Heart right ventricle (tissue), 16 donors: ENCODE results near the gene PTHLH. TPM values are rescaled to one million over a fixed set of nuclear protein-coding genes. Genes with fewer than 3 reads are reported as not detected.

Source experiments
- ATAC-seq, 8 donors: fragments of 200-7000 bp; cut with Tn5 transposase; one replicate each; pipeline ENCODE4 v1.9.1; 2020; ENCODE audit warnings: mild to moderate bottlenecking in 8 of 8, moderate library complexity in 8 of 8, moderate number of reproducible peaks in 1 of 8
- DNase-seq, 2 donors: peaks; one replicate each; pipeline ENCODE4 v3.0.0-alpha.2; 2020
- H3K27ac ChIP-seq, 10 donors: fragments of 200-600 bp; sonication (generic) in 2 of 10; one replicate each; pipeline versions ENCODE4 v1.5.0 to v1.8.0; 2020 to 2022; ENCODE audit warnings: mild to moderate bottlenecking in 3 of 10
- H3K27me3 ChIP-seq, 7 donors: fragments of 200-600 bp; one replicate each; pipeline ENCODE4 v1.8.0; 2021 to 2022; ENCODE audit warnings: mild to moderate bottlenecking in 2 of 7
- H3K36me3 ChIP-seq, 9 donors: fragments of 200-600 bp; sonication (generic) in 1 of 9; one replicate each; pipeline versions ENCODE4 v1.5.0 to v1.8.0; 2020 to 2022; ENCODE audit warnings: mild to moderate bottlenecking in 2 of 9
- H3K4me1 ChIP-seq, 9 donors: fragments of 200-600 bp; sonication (generic) in 1 of 9; one replicate each; pipeline versions ENCODE4 v1.5.0 to v1.8.0; 2020 to 2022; ENCODE audit warnings: mild to moderate bottlenecking in 4 of 9
- H3K4me3 ChIP-seq, 10 donors: fragments of 200-600 bp; sonication (generic) in 2 of 10; one replicate each; pipeline versions ENCODE4 v1.5.0 to v1.8.0; 2020 to 2022; ENCODE audit warnings: mild to moderate bottlenecking in 7 of 10, moderate library complexity in 2 of 10
- H3K9me3 ChIP-seq, 11 donors: fragments of 200-600 bp in 10 of 11; sonication (generic) in 2 of 11; one replicate each; pipeline versions ENCODE4 v1.5.0 to v1.8.0; 2013 to 2022; ENCODE audit warnings: mild to moderate bottlenecking in 2 of 11, control low read depth in 1 of 11, moderate library complexity in 1 of 11
- CTCF ChIP-seq, 9 donors: fragments of 200-600 bp; sonication (generic) in 2 of 9; IDR thresholded peaks; one replicate each; pipeline versions ENCODE4 v1.5.0 to v1.8.0; 2021 to 2022; ENCODE audit warnings: antibody characterized with exemption in 9 of 9, mild to moderate bottlenecking in 5 of 9, moderate library complexity in 1 of 9
- WGBS, 2 donors: extraction: QIAGEN DNeasy Blood & Tissue Kit; methylation state at CpG; one replicate each; pipeline ENCODE4 v1.1.7; 2013; ENCODE audit warnings: inconsistent platforms in 1 of 2; 5-methylcytosine and 5-hydroxymethylcytosine counted together
- intact Hi-C, 10 donors: fragments of 100-400 bp; cut with DNase I; formaldehyde crosslinking; loops; one replicate each; pipeline versions ENCODE4 v1.11.1 to v1.14.2; 2022
- polyA plus RNA-seq, 2 donors: library from polyadenylated mRNA; stranded (reverse); fragments of 200-250 nt; gene quantifications; one replicate each; pipeline ENCODE4 v1.2.3, GENCODE V29; 2013
- total RNA-seq, 10 donors: library from RNA; stranded (reverse); fragmentation: NEBNext Ultra II Directional in 3 of 10; extraction: Animal tissue kit (Norgen Biotek cat#: 25700) in 3 of 10; gene quantifications; one replicate each; pipeline versions ENCODE4 v1.2.1 to v1.2.4, GENCODE V29; 2021 to 2023
- donor health status: Arrhythmogenic right ventricular cardiomyopathy.
- donor health status: ischemic (EF 13 %, LVEDD 7.1; RV severe dilation, severe dysfunction).
- donor health status: healthy with polysubstance abuse.
- donor health status: DM: no; HTN: yes; CAD: no.
- donor health status: DM: no; HTN: no; CAD: no.
- donor health status: ischemic (EF 25% LVEDD 6.9; RV normal size, moderate dysfunction).
- donor health status: ischemic (EF 25% LVEDD 5.7; RV mildly dilated, moderate dysfunction).
- donor health status: healthy.
- donor health status: DM: yes; HTN: yes; CAD: no.
- donor health status: Ischemic cardiomyopathy.
- donor health status: ischemic (EF 35%, LVEDD 5.7; RV mildly dilated, moderate dysfunction).
- donor health status: nonischemic (EF 11% LVEDD 7.7; RV severe dilation, severe dysfunction).
- donor health status: DM: yes; HTN: yes; CAD: no.
- donor health status: PGD.
- donor health status: ischemic (EF 29% LVEDD 5.4; RV normal size, mild dysfunction).
- donor health status: nonischemic (EF 23%, LVEDD 6.1; RV moderate dilation, normal function).

Gene PTHLH
- total and polyA plus RNA-seq, 12 donors = 0.21 to 9.4 (median 1.3) TPM; not detected in 2

- H3K27ac ChIP-seq = no peak overlapping the region
- intact Hi-C loops = loop anchor here in 1 of 10 donors (10.0 kb wide), 1 partner anchor 209 kb away; no protein-coding TSS in a partner anchor
- 0 to 42% methylated on average over 1 of the region's 1 CpG for WGBS, 2 donors
- TF ChIP-seq CTCF (IDR thresholded peaks at IDR 0.05) = no peak
- H3K9me3 ChIP-seq = no peaks in the 10 kb centered on the region
- no peaks in the 10 kb centered on the region for H3K36me3 ChIP-seq
- peaks cover 0 to 87% (median 63%) of the 10 kb centered on the region in 7 donors for H3K27me3 ChIP-seq
- H3K4me1 ChIP-seq = peaks cover 0 to 30% (median 16%) of the 10 kb centered on the region in 9 donors
- no peak for DNase-seq
- no peak overlapping the region for H3K4me3 ChIP-seq
- no peak for ATAC-seq
These were observed 7.1 kb downstream of the PTHLH start for GRCh38 chr12:27965411-27965810.

GRCh38 chr12:27964123-27964522 lies 8.4 kb downstream of the PTHLH start:
- WGBS, 2 donors = 61 to 68% methylated on average over 4 of the region's 4 CpGs

GRCh38 chr12:27960821-27961220 lies 11.7 kb downstream of the PTHLH start:
- Histone ChIP-seq H3K36me3 (no peaks in the 10 kb centered on the region), H3K9me3 (no peaks in the 10 kb centered on the region), H3K27ac (no peak overlapping the region), H3K27me3 (peaks cover 0 to 42% (median 21%) of the 10 kb centered on the region in 7 donors), H3K4me3 (no peak overlapping the region), H3K4me1 (no peaks in the 10 kb centered on the region)
- no peak for TF ChIP-seq CTCF (IDR thresholded peaks at IDR 0.05)
- DNase-seq (no peak), ATAC-seq (no peak)
- 86 to 88% methylated on average over 3 of the region's 3 CpGs for WGBS, 2 donors
- intact Hi-C loops = loop anchor here in 1 of 10 donors (10.0 kb wide), 1 partner anchor 214 kb away; no protein-coding TSS in a partner anchor

More at GRCh38 chr12:27964123-27964522, 8.4 kb downstream of the PTHLH start:
- Histone ChIP-seq H3K27me3 (peaks cover 0 to 75% (median 53%) of the 10 kb centered on the region in 7 donors), H3K4me3 (no peak overlapping the region), H3K9me3 (no peaks in the 10 kb centered on the region), H3K27ac (no peak overlapping the region), H3K36me3 (no peaks in the 10 kb centered on the region), H3K4me1 (peaks cover 0 to 21% (median 7%) of the 10 kb centered on the region in 9 donors)
- no peak for TF ChIP-seq CTCF (IDR thresholded peaks at IDR 0.05)
- no peak for DNase-seq
- no peak for ATAC-seq
- intact Hi-C loops = loop anchor here in 1 of 10 donors (10.0 kb wide), 1 partner anchor 211 kb away; no protein-coding TSS in a partner anchor

GRCh38 chr12:27958675-27959074 lies 13.9 kb downstream of the PTHLH start:
- Histone ChIP-seq H3K4me1 (no peaks in the 10 kb centered on the region), H3K4me3 (no peak overlapping the region), H3K9me3 (no peaks in the 10 kb centered on the region), H3K36me3 (no peaks in the 10 kb centered on the region), H3K27me3 (peaks cover 0 to 24% (median 7%) of the 10 kb centered on the region in 7 donors), H3K27ac (no peak overlapping the region)
- ATAC-seq (no peak), DNase-seq (no peak)
- 86% methylated on average over 3 of the region's 3 CpGs for WGBS, 2 donors
- TF ChIP-seq CTCF (IDR thresholded peaks at IDR 0.05) = no peak
- intact Hi-C loops = no loop called here
